Activated CD8-positive, alpha-beta memory T cell treated with anti-CD3 and anti-CD28 coated beads, Interleukin-2, amount 10 ng/mL, durations not matched to agents 7 days and 5 days (primary cell): Measurements from ENCODE around the gene CDCA3. TPM values are rescaled to one million over a fixed set of nuclear protein-coding genes. Genes with fewer than 3 reads are reported as not detected.

Experiments used
- ATAC-seq: fragments of 150-1000 bp; cut with Tn5 transposase; one replicate; pipeline ENCODE4 v1.10.0; 2021; ENCODE audit warnings: moderate library complexity
- CTCF ChIA-PET: fragments of 350-600 bp; sonication (Branson Sonifier 250); formaldehyde crosslinking; loops from one replicate; lab custom pipeline; 2021; ENCODE audit warnings: antibody characterized with exemption; lab: Charles Lee
- DNase-seq: peaks from one replicate; pipeline ENCODE4 v3.0.0-alpha.2; 2020
- H3K27ac Mint-ChIP-seq: one replicate; pipeline ENCODE4 v1.8.0; 2021; ENCODE audit warnings: mild to moderate bottlenecking, mixed read lengths
- H3K27me3 Mint-ChIP-seq: one replicate; pipeline ENCODE4 v1.8.0; 2021; ENCODE audit warnings: mixed read lengths
- H3K36me3 Mint-ChIP-seq: one replicate; pipeline ENCODE4 v1.8.0; 2021; ENCODE audit warnings: mild to moderate bottlenecking, mixed read lengths
- H3K4me1 Mint-ChIP-seq: one replicate; pipeline ENCODE4 v1.8.0; 2021; ENCODE audit warnings: mixed read lengths
- H3K4me3 Mint-ChIP-seq: one replicate; pipeline ENCODE4 v1.8.0; 2021; ENCODE audit warnings: mild to moderate bottlenecking, moderate library complexity, mixed read lengths
- H3K9me3 Mint-ChIP-seq: one replicate; pipeline ENCODE4 v1.8.0; 2022; ENCODE audit warnings: low read depth, mixed read lengths
- total RNA-seq, 2 experiments: library from RNA; stranded (reverse); gene quantifications; one replicate each; pipeline ENCODE4 v1.2.3, GENCODE V29; 2021

CDCA3 gene
- total RNA-seq, 2 experiments from 2014 or later, result 89.1 to 125 TPM

- H3K36me3 Mint-ChIP-seq, result peaks cover 48% of the 10 kb centered on the region
- CTCF ChIA-PET, result interaction anchor here (1.2 to 3.1 kb wide), 3 partner anchors 9 to 107 kb away, joined by 3 to 13 read pairs (median 4); partner anchors contain the start of genes MLF2 and SPSB2
- no peak overlapping the region for H3K4me3 Mint-ChIP-seq
- ATAC-seq (no peak), DNase-seq (no peak)
- H3K27me3 Mint-ChIP-seq, result no peaks in the 10 kb centered on the region
- no peak overlapping the region for H3K27ac Mint-ChIP-seq
- peaks cover 1% of the 10 kb centered on the region for H3K4me1 Mint-ChIP-seq
- no peaks in the 10 kb centered on the region for H3K9me3 Mint-ChIP-seq
Measured at GRCh38 chr12:6860116-6860515, 9.0 kb upstream of the CDCA3 start.

DNA sequence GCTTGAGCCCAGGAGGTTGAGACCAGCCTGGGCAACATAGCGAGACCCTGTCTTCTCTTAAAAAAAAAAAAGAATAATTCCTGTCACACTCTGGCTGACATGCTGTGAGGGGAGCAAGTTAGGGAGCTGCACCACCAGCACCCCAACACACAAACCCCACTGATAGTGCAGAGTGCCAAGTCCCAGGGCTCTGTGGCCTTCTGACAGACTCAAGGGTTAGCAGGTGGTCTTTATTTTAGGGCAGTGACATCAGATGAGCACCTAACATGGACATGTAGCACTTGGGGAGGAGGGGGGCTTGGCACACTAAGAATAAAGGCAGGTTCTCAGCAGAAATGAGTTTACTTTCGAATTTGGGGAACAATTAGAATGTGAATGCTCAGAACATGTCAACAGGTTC, 7.7 kb upstream of the CDCA3 start:
- ATAC-seq, result no peak
- Mint-ChIP-seq H3K27ac (no peak overlapping the region), H3K4me3 (no peak overlapping the region), H3K4me1 (peaks cover 10% of the 10 kb centered on the region), H3K27me3 (no peaks in the 10 kb centered on the region), H3K36me3 (peaks cover 45% of the 10 kb centered on the region), H3K9me3 (no peaks in the 10 kb centered on the region)
- CTCF ChIA-PET, result interaction anchor here (3.1 kb wide), 1 partner anchor 10 kb away, joined by 13 read pairs; no protein-coding TSS in a partner anchor
- DNase-seq, result no peak

DNA sequence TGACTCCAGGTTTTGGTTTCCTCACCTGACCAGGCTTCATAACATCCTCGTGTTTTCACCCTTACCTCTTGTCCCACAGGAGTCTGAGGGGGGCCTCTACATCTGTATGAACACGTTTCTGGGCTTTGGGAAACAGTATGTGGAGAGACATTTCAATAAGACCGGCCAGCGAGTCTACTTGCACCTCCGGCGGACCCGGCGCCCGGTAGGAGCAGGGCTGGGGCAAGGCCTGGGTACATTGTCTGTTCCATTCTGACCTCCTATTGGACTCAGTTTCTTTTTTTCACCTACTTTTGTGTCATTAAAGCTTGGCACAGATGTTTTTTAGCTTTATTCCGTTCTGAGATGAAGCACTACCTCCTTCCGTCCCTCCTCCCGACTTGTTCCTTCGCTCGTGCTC, 4.2 kb upstream of the CDCA3 start:
- CTCF ChIA-PET, result interaction anchor here (4.6 kb wide), 1 partner anchor 13 kb away, joined by 55 read pairs; the partner anchor contains the start of gene TPI1
- Mint-ChIP-seq H3K27me3 (no peaks in the 10 kb centered on the region), H3K36me3 (peaks cover 27% of the 10 kb centered on the region), H3K4me3 (no peak overlapping the region), H3K9me3 (no peaks in the 10 kb centered on the region), H3K27ac (no peak overlapping the region), H3K4me1 (peaks cover 26% of the 10 kb centered on the region)
- DNase-seq, result no peak
- no peak for ATAC-seq

GRCh38 chr12:6854036-6854435, 3.0 kb upstream of the CDCA3 start:
- Mint-ChIP-seq H3K36me3 (peaks cover 32% of the 10 kb centered on the region), H3K4me1 (peaks cover 39% of the 10 kb centered on the region), H3K27ac (peak overlapping the region; percentile 100), H3K27me3 (no peaks in the 10 kb centered on the region), H3K4me3 (no peak overlapping the region), H3K9me3 (no peaks in the 10 kb centered on the region)
- DNase-seq (no peak), ATAC-seq (no peak)
- CTCF ChIA-PET, result interaction anchor here (1.2 to 7.8 kb wide), 8 partner anchors 10 to 101 kb away, joined by 4 to 65 read pairs (median 19); partner anchors contain the start of genes MLF2, SPSB2 and TPI1

DNA sequence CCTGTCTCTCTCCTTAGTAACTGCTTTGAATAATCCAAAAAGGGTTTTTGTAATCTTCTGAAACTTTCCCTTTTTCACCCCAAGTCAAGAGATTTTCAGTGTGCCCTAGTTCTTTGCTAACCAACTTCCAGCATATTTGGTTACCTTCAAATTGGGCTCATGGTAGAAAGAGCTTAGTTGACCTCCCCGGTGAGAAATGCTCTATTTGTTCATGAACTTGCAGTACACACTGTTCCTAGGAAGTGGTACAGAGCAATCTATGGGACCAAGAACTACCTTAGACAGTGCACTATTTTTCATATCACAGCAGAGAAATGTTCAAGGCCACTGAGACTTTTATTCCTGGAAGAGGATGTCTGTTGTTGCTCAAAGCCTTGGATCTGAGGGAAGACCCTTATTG, 2.5 kb upstream of the CDCA3 start:
- ATAC-seq (no peak), DNase-seq (no peak)
- CTCF ChIA-PET, result interaction anchor here (0.7 to 7.8 kb wide), 10 partner anchors 9 to 121 kb away, joined by 3 to 65 read pairs (median 7); partner anchors contain the start of genes MLF2, SPSB2 and TPI1
- Mint-ChIP-seq H3K27me3 (no peaks in the 10 kb centered on the region), H3K4me3 (peak overlapping the region; percentile 85), H3K36me3 (peaks cover 35% of the 10 kb centered on the region), H3K27ac (peak overlapping the region; percentile 100), H3K4me1 (peaks cover 40% of the 10 kb centered on the region), H3K9me3 (no peaks in the 10 kb centered on the region)

DNA sequence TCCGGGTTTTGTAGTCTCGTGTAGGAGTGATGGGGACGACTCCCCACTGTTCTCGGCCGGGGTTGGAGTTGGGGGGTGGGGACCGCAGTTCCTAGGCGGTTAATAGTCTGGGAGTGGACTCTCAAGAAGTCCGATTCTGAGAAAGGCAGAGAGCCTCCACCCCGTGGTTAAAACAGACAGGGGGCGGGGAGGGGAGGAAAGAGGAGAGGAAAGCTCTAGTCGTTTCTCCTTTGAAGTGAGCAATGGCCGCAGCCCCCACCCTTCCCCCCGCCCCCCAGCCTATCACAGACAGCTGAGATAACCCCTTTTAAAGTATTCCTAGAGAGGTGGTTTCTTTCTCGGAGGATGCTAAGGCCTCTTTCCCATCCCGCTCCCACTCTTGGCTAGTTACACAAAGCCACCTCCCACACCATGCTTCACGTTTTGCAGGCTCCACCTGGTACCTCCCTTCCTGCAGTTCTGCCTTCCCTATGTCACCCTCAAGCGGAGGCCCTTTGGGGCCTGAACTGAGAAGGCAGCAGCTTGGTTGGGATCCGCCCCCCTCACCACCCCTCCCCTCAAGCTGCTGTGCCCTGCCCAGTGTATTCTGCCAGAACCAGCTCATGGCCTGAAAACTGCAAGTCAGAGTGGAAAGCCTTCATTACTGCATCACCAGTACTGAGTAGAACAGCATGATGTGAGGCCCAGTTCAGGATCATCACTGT, 1.7 kb upstream of the CDCA3 start:
- no peaks in the 10 kb centered on the region for H3K27me3 Mint-ChIP-seq
- H3K4me3 Mint-ChIP-seq, result peak overlapping the region; percentile 85
- no peaks in the 10 kb centered on the region for H3K9me3 Mint-ChIP-seq
- DNase-seq, result peak; percentile 81
- peaks cover 44% of the 10 kb centered on the region for H3K4me1 Mint-ChIP-seq
- CTCF ChIA-PET, result interaction anchor here (0.5 to 7.8 kb wide), 17 partner anchors 8 to 129 kb away, joined by 3 to 65 read pairs (median 5); partner anchors contain the start of genes COPS7A, GNB3, MLF2 and P3H3
- peak overlapping the region; percentile 100 for H3K27ac Mint-ChIP-seq
- ATAC-seq, result no peak
- H3K36me3 Mint-ChIP-seq, result peaks cover 37% of the 10 kb centered on the region

DNA sequence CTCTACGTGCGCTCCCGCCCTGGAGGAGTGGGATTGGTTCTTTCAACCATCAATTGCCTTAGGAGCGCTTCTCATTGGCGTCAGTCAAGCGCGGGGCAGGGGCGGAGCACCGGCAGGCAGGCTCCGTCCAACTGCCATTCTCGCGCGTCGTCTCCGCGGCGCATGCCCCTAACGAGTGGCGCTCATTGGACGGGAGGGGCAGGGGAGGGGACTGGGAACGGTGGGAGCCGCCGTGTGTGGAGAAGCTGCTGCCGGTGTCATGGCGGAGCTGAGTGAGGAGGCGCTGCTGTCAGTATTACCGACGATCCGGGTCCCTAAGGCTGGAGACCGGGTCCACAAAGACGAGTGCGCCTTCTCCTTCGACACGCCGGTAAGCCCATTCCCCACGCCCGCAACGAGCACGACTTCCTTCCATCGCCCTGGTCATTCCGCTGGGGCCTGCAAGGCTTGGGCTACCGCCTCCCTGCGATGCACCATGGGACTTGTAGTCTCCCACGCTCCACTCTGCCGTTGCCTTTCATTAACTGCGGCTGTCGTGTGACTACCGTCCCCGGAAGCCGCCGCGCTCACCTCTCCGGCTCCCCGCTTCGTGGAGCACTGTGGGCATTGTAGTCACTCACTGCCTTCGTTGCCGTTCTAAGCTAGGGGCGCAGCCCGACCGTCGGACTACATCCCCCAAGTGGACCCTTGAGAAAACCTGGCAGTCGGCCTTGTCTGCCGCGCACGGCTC, 1.0 kb upstream of the CDCA3 start, which contains the start of gene USP5:
Gene USP5 (plus strand): TSS at position 230 of the 730 bp plus-strand sequence. CDS start 30 bp downstream, at position 260.
- H3K4me3 Mint-ChIP-seq, result peak within 1 kb of the TSS; percentile 85
- CTCF ChIA-PET, result interaction anchor here (0.5 to 7.8 kb wide), 19 partner anchors 8 to 166 kb away, joined by 3 to 65 read pairs (median 5); partner anchors contain the start of genes COPS7A, GNB3, LPCAT3 and MLF2
- H3K27ac Mint-ChIP-seq, result peak within 1 kb of the TSS; percentile 100
- H3K4me1 Mint-ChIP-seq, result peaks cover 45% of the 10 kb centered on the region
- peak; percentile 82 for ATAC-seq
- H3K9me3 Mint-ChIP-seq, result no peaks in the 10 kb centered on the region
- no peaks in the 10 kb centered on the region for H3K27me3 Mint-ChIP-seq
- peaks cover 38% of the 10 kb centered on the region for H3K36me3 Mint-ChIP-seq
- DNase-seq, result peak; percentile 100

GRCh38 chr12:6850796-6851152, 312 bp downstream of the CDCA3 start:
- H3K27me3 Mint-ChIP-seq, result no peaks in the 10 kb centered on the region
- CTCF ChIA-PET, result interaction anchor here (0.7 to 7.8 kb wide), 11 partner anchors 16 to 258 kb away, joined by 3 to 65 read pairs (median 6); partner anchors contain the start of genes C1RL, MLF2, PTMS and SPSB2
- H3K4me1 Mint-ChIP-seq, result peaks cover 45% of the 10 kb centered on the region
- H3K27ac Mint-ChIP-seq, result peak overlapping the region; percentile 100
- ATAC-seq, result no peak
- peak overlapping the region; percentile 85 for H3K4me3 Mint-ChIP-seq
- no peak for DNase-seq
- H3K36me3 Mint-ChIP-seq, result peaks cover 34% of the 10 kb centered on the region
- H3K9me3 Mint-ChIP-seq, result no peaks in the 10 kb centered on the region

- peaks cover 33% of the 10 kb centered on the region for H3K36me3 Mint-ChIP-seq
- H3K4me1 Mint-ChIP-seq, result peaks cover 45% of the 10 kb centered on the region
- CTCF ChIA-PET, result interaction anchor here (0.7 to 7.8 kb wide), 6 partner anchors 15 to 259 kb away, joined by 3 to 65 read pairs (median 18); partner anchors contain the start of genes C1RL, MLF2 and SPSB2
- ATAC-seq (no peak), DNase-seq (no peak)
- no peaks in the 10 kb centered on the region for H3K9me3 Mint-ChIP-seq
- H3K4me3 Mint-ChIP-seq, result peak overlapping the region; percentile 85
- H3K27ac Mint-ChIP-seq, result peak overlapping the region; percentile 100
- H3K27me3 Mint-ChIP-seq, result no peaks in the 10 kb centered on the region
Measured at GRCh38 chr12:6849976-6850560, 1.0 kb downstream of the CDCA3 start.

GRCh38 chr12:6849427-6849826, 1.7 kb downstream of the CDCA3 start:
- H3K36me3 Mint-ChIP-seq, result peaks cover 32% of the 10 kb centered on the region
- ATAC-seq (no peak), DNase-seq (no peak)
- H3K4me1 Mint-ChIP-seq, result peaks cover 41% of the 10 kb centered on the region
- CTCF ChIA-PET, result interaction anchor here (0.7 to 7.8 kb wide), 6 partner anchors 9 to 96 kb away, joined by 3 to 65 read pairs (median 4); partner anchors contain the start of gene SPSB2
- no peaks in the 10 kb centered on the region for H3K27me3 Mint-ChIP-seq
- peak overlapping the region; percentile 85 for H3K4me3 Mint-ChIP-seq
- H3K9me3 Mint-ChIP-seq, result no peaks in the 10 kb centered on the region
- peak overlapping the region; percentile 66 for H3K27ac Mint-ChIP-seq

DNA sequence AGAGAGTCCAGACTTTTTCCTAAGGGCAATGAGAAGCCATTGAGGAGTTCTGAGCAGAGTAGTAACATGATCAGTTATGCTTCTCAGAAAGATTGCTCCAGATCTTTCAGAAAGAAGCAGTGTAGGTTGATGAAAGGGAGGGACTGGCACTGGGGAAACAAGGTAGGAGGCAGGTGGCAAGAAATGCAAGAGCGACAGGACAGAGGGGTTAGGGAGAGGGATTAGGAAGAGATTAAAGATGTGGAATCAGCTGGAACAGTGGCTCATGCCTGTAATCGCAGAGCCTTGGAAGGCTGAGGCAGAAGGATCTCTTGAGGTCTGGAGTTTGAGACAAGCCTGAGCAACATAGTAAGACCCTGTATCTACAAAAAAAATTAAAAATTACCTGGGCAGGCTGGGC, 3.4 kb downstream of the CDCA3 start:
- no peaks in the 10 kb centered on the region for H3K27me3 Mint-ChIP-seq
- no peaks in the 10 kb centered on the region for H3K9me3 Mint-ChIP-seq
- CTCF ChIA-PET, result interaction anchor here (0.9 to 7.8 kb wide), 3 partner anchors 13 to 94 kb away, joined by 3 to 59 read pairs (median 5); no protein-coding TSS in a partner anchor
- peaks cover 32% of the 10 kb centered on the region for H3K36me3 Mint-ChIP-seq
- H3K4me1 Mint-ChIP-seq, result peaks cover 27% of the 10 kb centered on the region
- no peak for ATAC-seq
- H3K27ac Mint-ChIP-seq, result peak overlapping the region; percentile 3
- DNase-seq, result no peak
- H3K4me3 Mint-ChIP-seq, result no peak overlapping the region

DNA sequence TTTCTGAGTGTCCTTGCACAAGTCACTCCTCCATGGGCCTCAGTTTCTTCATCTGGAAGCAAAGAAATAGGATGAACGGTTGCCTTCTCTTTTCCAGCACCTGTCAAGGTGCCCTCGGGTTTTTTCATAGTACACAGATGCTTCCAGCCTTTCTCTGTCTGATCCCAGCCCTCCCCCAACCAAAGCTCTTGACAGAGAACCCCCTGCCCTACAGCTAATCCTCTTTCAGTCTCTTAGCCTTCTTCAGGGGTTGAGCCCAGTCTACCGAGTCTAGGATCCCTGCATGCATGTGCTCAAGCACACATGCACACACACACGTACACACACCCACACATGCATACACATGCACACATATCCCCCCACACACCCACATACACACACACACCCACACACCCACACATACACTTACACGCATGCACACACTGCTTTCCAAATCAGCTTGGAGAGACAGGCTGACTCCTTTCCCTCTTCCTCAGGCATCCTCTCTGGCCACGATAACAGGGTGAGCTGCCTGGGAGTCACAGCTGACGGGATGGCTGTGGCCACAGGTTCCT, 4.7 kb downstream of the CDCA3 start:
- DNase-seq (no peak), ATAC-seq (no peak)
- H3K9me3 Mint-ChIP-seq, result no peaks in the 10 kb centered on the region
- H3K4me3 Mint-ChIP-seq, result no peak overlapping the region
- peaks cover 26% of the 10 kb centered on the region for H3K4me1 Mint-ChIP-seq
- H3K36me3 Mint-ChIP-seq, result peaks cover 32% of the 10 kb centered on the region
- CTCF ChIA-PET, result interaction anchor here (7.8 kb wide), 1 partner anchor 11 kb away, joined by 59 read pairs; no protein-coding TSS in a partner anchor
- no peaks in the 10 kb centered on the region for H3K27me3 Mint-ChIP-seq
- no peak overlapping the region for H3K27ac Mint-ChIP-seq
